Retinal pigment epithelial cell (primary cell): ENCODE results near the gene MAGI2.

ENCODE experiments used
- DNase-seq: peaks from one replicate; pipeline ENCODE4 v3.0.0-alpha.2; 2010; ENCODE audit warnings: low read depth
- H3K4me3 ChIP-seq: 2 replicates; pipeline ENCODE4 v1.5.1; 2011; ENCODE audit warnings: mild to moderate bottlenecking, low read length, control low read depth, moderate library complexity
- CTCF ChIP-seq: conservative IDR thresholded peaks from 2 replicates; pipeline ENCODE4 v1.5.1; 2011; ENCODE audit warnings: low read depth, low read length, control low read depth, inconsistent platforms

MAGI2 gene

GRCh38 chr7:78367280-78367773, 1086.1 kb downstream of the MAGI2 start:
- no peak for TF ChIP-seq CTCF
- no peak overlapping the region for H3K4me3 ChIP-seq
- no peak for DNase-seq

GRCh38 chr7:78363866-78364265, 1089.6 kb downstream of the MAGI2 start:
- no peak for TF ChIP-seq CTCF
- H3K4me3 ChIP-seq = no peak overlapping the region
- no peak for DNase-seq

- H3K4me3 ChIP-seq = no peak overlapping the region
- DNase-seq = no peak
- TF ChIP-seq CTCF = no peak
Observed at GRCh38 chr7:78359836-78360235, 1093.6 kb downstream of the MAGI2 start.

GRCh38 chr7:78357709-78358108, 1095.8 kb downstream of the MAGI2 start:
- TF ChIP-seq CTCF = no peak
- no peak for DNase-seq

GRCh38 chr7:78355834-78356233, 1097.6 kb downstream of the MAGI2 start:
- no peak overlapping the region for H3K4me3 ChIP-seq
- no peak for TF ChIP-seq CTCF
- DNase-seq = no peak

More at GRCh38 chr7:78357709-78358108, 1095.8 kb downstream of the MAGI2 start:
- no peak overlapping the region for H3K4me3 ChIP-seq

- H3K4me3 ChIP-seq = no peak overlapping the region
- DNase-seq = no peak
- no peak for TF ChIP-seq CTCF
Observed at GRCh38 chr7:78350926-78351325, 1102.5 kb downstream of the MAGI2 start.

GRCh38 chr7:78350391-78350790, 1103.1 kb downstream of the MAGI2 start:
- no peak overlapping the region for H3K4me3 ChIP-seq
- TF ChIP-seq CTCF = no peak

More at GRCh38 chr7:78350391-78350790, 1103.1 kb downstream of the MAGI2 start:
- no peak for DNase-seq
